ENCODE measurements around the gene TNC. TPM values are rescaled to one million over a fixed set of nuclear protein-coding genes. Genes with fewer than 3 reads are reported as not detected.

TNC gene
- total RNA-seq, 1 donor from 2014 or later = 1.5 TPM

GRCh38 chr9:115008536-115009270 lies 109.3 kb downstream of the TNC start:
- H3K36me3 Mint-ChIP-seq (ENCODE audit: low read depth) = no peaks in the 10 kb centered on the region
- H3K27ac Mint-ChIP-seq = no peak overlapping the region
- peaks cover 65% of the 10 kb centered on the region for H3K4me1 Mint-ChIP-seq (ENCODE audit: low read depth)
- intact Hi-C loops (cut with micrococcal nuclease) = loop anchor here (5.0 kb wide), 2 partner anchors 34 to 199 kb away; no protein-coding TSS in a partner anchor
- H3K27me3 Mint-ChIP-seq (ENCODE audit: low read depth) = peaks cover 2% of the 10 kb centered on the region
- H3K9me3 Mint-ChIP-seq = no peaks in the 10 kb centered on the region
- no peak overlapping the region for H3K4me3 Mint-ChIP-seq (ENCODE audit: low read depth)
- DNase-seq (ENCODE audit: low spot score) = no peak

GRCh38 chr9:115006660-115007059 lies 111.3 kb downstream of the TNC start:
- Mint-ChIP-seq H3K9me3 (no peaks in the 10 kb centered on the region), H3K4me1 (ENCODE audit: low read depth) (peaks cover 49% of the 10 kb centered on the region), H3K36me3 (ENCODE audit: low read depth) (no peaks in the 10 kb centered on the region), H3K4me3 (ENCODE audit: low read depth) (no peak overlapping the region), H3K27me3 (ENCODE audit: low read depth) (peaks cover 2% of the 10 kb centered on the region), H3K27ac (no peak overlapping the region)
- intact Hi-C loops (cut with micrococcal nuclease) = loop anchor here (1.0 to 5.0 kb wide), 5 partner anchors 16 to 201 kb away; no protein-coding TSS in a partner anchor
- DNase-seq (ENCODE audit: low spot score) = no peak

GRCh38 chr9:115005322-115005721 lies 112.6 kb downstream of the TNC start:
- no peak for DNase-seq (ENCODE audit: low spot score)
- Mint-ChIP-seq H3K4me1 (ENCODE audit: low read depth) (peaks cover 52% of the 10 kb centered on the region), H3K9me3 (no peaks in the 10 kb centered on the region), H3K36me3 (ENCODE audit: low read depth) (no peaks in the 10 kb centered on the region), H3K27me3 (ENCODE audit: low read depth) (no peaks in the 10 kb centered on the region), H3K27ac (peak overlapping the region; percentile 36), H3K4me3 (ENCODE audit: low read depth) (no peak overlapping the region)
- intact Hi-C loops (cut with micrococcal nuclease) = loop anchor here (5.0 kb wide), 2 partner anchors 37 to 202 kb away; no protein-coding TSS in a partner anchor

- no peak for DNase-seq (ENCODE audit: low spot score)
- H3K36me3 Mint-ChIP-seq (ENCODE audit: low read depth) = no peaks in the 10 kb centered on the region
- H3K27me3 Mint-ChIP-seq (ENCODE audit: low read depth) = no peaks in the 10 kb centered on the region
- H3K4me1 Mint-ChIP-seq (ENCODE audit: low read depth) = peaks cover 59% of the 10 kb centered on the region
- no peaks in the 10 kb centered on the region for H3K9me3 Mint-ChIP-seq
- intact Hi-C loops (cut with micrococcal nuclease) = no loop called here
- no peak overlapping the region for H3K4me3 Mint-ChIP-seq (ENCODE audit: low read depth)
- peak overlapping the region; percentile 31 for H3K27ac Mint-ChIP-seq
These were observed 113.4 kb downstream of the TNC start for GRCh38 chr9:115004545-115004944.

- Mint-ChIP-seq H3K27ac (no peak overlapping the region), H3K4me1 (ENCODE audit: low read depth) (peaks cover 51% of the 10 kb centered on the region), H3K27me3 (ENCODE audit: low read depth) (no peaks in the 10 kb centered on the region), H3K4me3 (ENCODE audit: low read depth) (no peak overlapping the region), H3K9me3 (no peaks in the 10 kb centered on the region), H3K36me3 (ENCODE audit: low read depth) (no peaks in the 10 kb centered on the region)
- intact Hi-C loops (cut with micrococcal nuclease) = no loop called here
- DNase-seq (ENCODE audit: low spot score) = no peak
These were observed 115.4 kb downstream of the TNC start for GRCh38 chr9:115002371-115003120.

GRCh38 chr9:115000217-115000639 lies 117.7 kb downstream of the TNC start:
- no peak for DNase-seq (ENCODE audit: low spot score)
- H3K4me3 Mint-ChIP-seq (ENCODE audit: low read depth) = peak overlapping the region; percentile 69
- peaks cover 39% of the 10 kb centered on the region for H3K4me1 Mint-ChIP-seq (ENCODE audit: low read depth)
- peak overlapping the region; percentile 54 for H3K27ac Mint-ChIP-seq
- no peaks in the 10 kb centered on the region for H3K27me3 Mint-ChIP-seq (ENCODE audit: low read depth)
- no peaks in the 10 kb centered on the region for H3K9me3 Mint-ChIP-seq
- intact Hi-C loops (cut with micrococcal nuclease) = loop anchor here (1.0 kb wide), 1 partner anchor 42 kb away; no protein-coding TSS in a partner anchor
- H3K36me3 Mint-ChIP-seq (ENCODE audit: low read depth) = no peaks in the 10 kb centered on the region

GRCh38 chr9:114998326-114998725 lies 119.6 kb downstream of the TNC start:
- Mint-ChIP-seq H3K4me3 (ENCODE audit: low read depth) (no peak overlapping the region), H3K36me3 (ENCODE audit: low read depth) (no peaks in the 10 kb centered on the region), H3K27me3 (ENCODE audit: low read depth) (no peaks in the 10 kb centered on the region), H3K27ac (no peak overlapping the region), H3K4me1 (ENCODE audit: low read depth) (peaks cover 45% of the 10 kb centered on the region), H3K9me3 (no peaks in the 10 kb centered on the region)
- DNase-seq (ENCODE audit: low spot score) = no peak
- intact Hi-C loops (cut with micrococcal nuclease) = no loop called here

- Mint-ChIP-seq H3K9me3 (no peaks in the 10 kb centered on the region), H3K4me3 (ENCODE audit: low read depth) (no peak overlapping the region), H3K27ac (peak overlapping the region; percentile 18), H3K27me3 (ENCODE audit: low read depth) (no peaks in the 10 kb centered on the region), H3K4me1 (ENCODE audit: low read depth) (peaks cover 56% of the 10 kb centered on the region), H3K36me3 (ENCODE audit: low read depth) (no peaks in the 10 kb centered on the region)
- DNase-seq (ENCODE audit: low spot score) = no peak
- intact Hi-C loops (cut with micrococcal nuclease) = no loop called here
These were observed 122.2 kb downstream of the TNC start for GRCh38 chr9:114995681-114996221.

GRCh38 chr9:114994768-114995167 lies 123.2 kb downstream of the TNC start:
- Mint-ChIP-seq H3K9me3 (no peaks in the 10 kb centered on the region), H3K27ac (peak overlapping the region; percentile 62), H3K4me1 (ENCODE audit: low read depth) (peaks cover 57% of the 10 kb centered on the region), H3K27me3 (ENCODE audit: low read depth) (no peaks in the 10 kb centered on the region), H3K36me3 (ENCODE audit: low read depth) (no peaks in the 10 kb centered on the region), H3K4me3 (ENCODE audit: low read depth) (peak overlapping the region; percentile 30)
- intact Hi-C loops (cut with micrococcal nuclease) = loop anchor here (5.0 kb wide), 1 partner anchor 402 kb away; no protein-coding TSS in a partner anchor
- no peak for DNase-seq (ENCODE audit: low spot score)

- no peak overlapping the region for H3K4me3 Mint-ChIP-seq (ENCODE audit: low read depth)
- DNase-seq (ENCODE audit: low spot score) = no peak
- H3K9me3 Mint-ChIP-seq = no peaks in the 10 kb centered on the region
- intact Hi-C loops (cut with micrococcal nuclease) = loop anchor here (5.0 kb wide), 1 partner anchor 400 kb away; no protein-coding TSS in a partner anchor
- peaks cover 68% of the 10 kb centered on the region for H3K4me1 Mint-ChIP-seq (ENCODE audit: low read depth)
- H3K27me3 Mint-ChIP-seq (ENCODE audit: low read depth) = no peaks in the 10 kb centered on the region
- H3K36me3 Mint-ChIP-seq (ENCODE audit: low read depth) = no peaks in the 10 kb centered on the region
- no peak overlapping the region for H3K27ac Mint-ChIP-seq
These were observed 126.1 kb downstream of the TNC start for GRCh38 chr9:114991861-114992260.

- H3K36me3 Mint-ChIP-seq (ENCODE audit: low read depth) = no peaks in the 10 kb centered on the region
- intact Hi-C loops (cut with micrococcal nuclease) = loop anchor here (1.0 to 5.0 kb wide), 2 partner anchors 15 to 399 kb away; no protein-coding TSS in a partner anchor
- H3K9me3 Mint-ChIP-seq = no peaks in the 10 kb centered on the region
- no peaks in the 10 kb centered on the region for H3K27me3 Mint-ChIP-seq (ENCODE audit: low read depth)
- DNase-seq (ENCODE audit: low spot score) = no peak
- H3K4me3 Mint-ChIP-seq (ENCODE audit: low read depth) = no peak overlapping the region
- peak overlapping the region; percentile 56 for H3K27ac Mint-ChIP-seq
- H3K4me1 Mint-ChIP-seq (ENCODE audit: low read depth) = peaks cover 67% of the 10 kb centered on the region
These were observed 127.1 kb downstream of the TNC start for GRCh38 chr9:114990901-114991300.

- Mint-ChIP-seq H3K9me3 (no peaks in the 10 kb centered on the region), H3K27me3 (ENCODE audit: low read depth) (no peaks in the 10 kb centered on the region), H3K27ac (peak overlapping the region; percentile 97), H3K36me3 (ENCODE audit: low read depth) (no peaks in the 10 kb centered on the region), H3K4me1 (ENCODE audit: low read depth) (peaks cover 65% of the 10 kb centered on the region), H3K4me3 (ENCODE audit: low read depth) (peak overlapping the region; percentile 9)
- intact Hi-C loops (cut with micrococcal nuclease) = loop anchor here (1.0 to 5.0 kb wide), 6 partner anchors 16 to 398 kb away; partner anchors contain the start of gene TNFSF8
- peak; percentile 38 for DNase-seq (ENCODE audit: low spot score)
These were observed 128.2 kb downstream of the TNC start for GRCh38 chr9:114989600-114990410.

All from activated T-helper 2 cell treated with anti-CD3 and anti-CD28 coated beads, Interferon-gamma antibody, Interleukin-2, Interleukin-4, amounts not matched to agents 10 μg/mL and 5 μg/mL and 100 μg/mL, durations not matched to agents 14 hours and 24 hours and 36 hours (primary cell).